Measurements from ENCODE around the gene NOL4L. TPM values are rescaled to one million over a fixed set of nuclear protein-coding genes. Genes with fewer than 3 reads are reported as not detected.

NOL4L gene
- polyA plus RNA-seq, 1 donor (not counting 4 experiments of a cell fraction or from before 2014, with no cell fraction given), result 1.0 TPM

DNA sequence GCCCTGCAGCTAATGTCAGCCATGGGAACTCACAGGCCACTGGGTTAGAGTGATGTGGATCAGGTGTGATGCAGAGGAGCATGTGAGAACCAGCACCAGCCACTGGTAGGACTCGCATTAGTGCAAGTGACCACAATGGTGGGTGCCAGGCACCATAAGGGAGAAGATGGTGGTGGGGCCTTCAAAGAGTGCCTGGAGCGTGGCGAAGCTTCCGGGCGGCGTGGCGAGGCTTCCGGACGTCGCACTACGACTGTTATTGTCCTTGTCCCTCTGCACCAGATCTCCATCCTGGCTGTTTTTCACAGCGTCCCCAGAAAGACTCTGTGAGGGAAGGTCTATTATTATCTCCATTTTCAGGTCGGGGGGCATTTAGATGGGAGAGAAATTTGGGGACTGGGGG, 44.7 kb upstream of the NOL4L start:
- no peaks in the 10 kb centered on the region for H3K9me3 ChIP-seq (ENCODE audit: control insufficient read depth, low read depth, low read length)
- H3K27me3 ChIP-seq (ENCODE audit: control insufficient read depth, extremely low read depth, insufficient read depth, low read length), result peaks cover 24% of the 10 kb centered on the region
- H2AFZ ChIP-seq (ENCODE audit: control insufficient read depth, low read length), result no peak overlapping the region
- H3K27ac ChIP-seq (ENCODE audit: control insufficient read depth, insufficient read depth, low read length), result no peak overlapping the region
- no peaks in the 10 kb centered on the region for H3K79me2 ChIP-seq (ENCODE audit: control insufficient read depth, insufficient read depth, low read length)
- DNase-seq (ENCODE audit: low read depth, low spot score) (no peak), FAIRE-seq (no peak)
- H3K4me1 ChIP-seq (ENCODE audit: control insufficient read depth, extremely low read depth, insufficient read depth, low read length), result peaks cover 14% of the 10 kb centered on the region
- dilution Hi-C loops (cut with MboI; ENCODE audit: extremely low pct_ligation_motif_present, low sequenced_read_pairs), result loop anchor here (25.0 kb wide), 1 partner anchor 118 kb away; no protein-coding TSS in a partner anchor
- TF ChIP-seq EZH2 (IDR thresholded peaks at IDR 0.05; ENCODE audit: low read length), result no peak
- H3K9ac ChIP-seq (ENCODE audit: control insufficient read depth, extremely low read depth, insufficient read depth, low read length), result no peak overlapping the region
- no peak overlapping the region for H3K4me3 ChIP-seq (ENCODE audit: control insufficient read depth in 2 of 3, extremely low read depth in 1 of 3, insufficient read depth in 2 of 3, low read depth in 1 of 3, low read length in 3 of 3)
- H4K20me1 ChIP-seq (ENCODE audit: control insufficient read depth, extremely low read depth, insufficient read depth, low read length), result no peaks in the 10 kb centered on the region
- H3K36me3 ChIP-seq (ENCODE audit: control insufficient read depth in 2 of 2, extremely low read depth in 1 of 2, insufficient read depth in 2 of 2, low read length in 2 of 2), result no peaks in the 10 kb centered on the region
- H3K9me1 ChIP-seq (ENCODE audit: control insufficient read depth, extremely low read depth, insufficient read depth, low read length), result no peaks in the 10 kb centered on the region
- no peak overlapping the region for H3K4me2 ChIP-seq (ENCODE audit: control insufficient read depth, extremely low read depth, insufficient read depth, low read depth, low read length)

DNA sequence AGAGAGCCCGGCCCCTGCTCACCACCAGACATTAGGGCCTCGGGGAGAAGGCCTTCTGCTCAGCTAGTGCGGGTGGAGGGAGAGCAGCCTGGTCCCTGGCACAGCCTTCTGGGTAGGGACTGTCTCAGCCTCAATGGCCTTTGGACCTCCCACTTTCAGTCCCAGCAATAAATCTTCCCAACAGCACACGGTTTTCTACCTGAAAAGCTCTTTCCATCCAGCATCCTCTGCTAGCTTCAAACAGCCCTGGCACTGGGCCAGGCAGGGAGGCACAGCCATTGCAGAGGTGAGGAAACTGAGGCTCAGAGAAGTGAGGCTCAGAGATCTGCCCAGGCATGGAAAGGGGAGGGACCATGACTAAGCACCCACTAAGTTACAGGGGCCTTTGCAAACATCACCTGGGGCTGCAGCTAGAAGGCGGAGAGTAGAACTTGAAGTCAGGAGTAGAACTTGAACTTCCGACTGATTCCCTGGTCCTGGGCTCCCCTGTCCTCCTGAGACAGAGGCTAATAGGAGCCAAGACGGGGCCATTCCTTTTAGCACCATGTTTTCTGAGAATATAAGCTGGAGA, 43.9 kb upstream of the NOL4L start:
- H2AFZ ChIP-seq (ENCODE audit: control insufficient read depth, low read length), result peak overlapping the region; percentile 8
- no peaks in the 10 kb centered on the region for H3K79me2 ChIP-seq (ENCODE audit: control insufficient read depth, insufficient read depth, low read length)
- H3K9me3 ChIP-seq (ENCODE audit: control insufficient read depth, low read depth, low read length), result no peaks in the 10 kb centered on the region
- H3K4me3 ChIP-seq (ENCODE audit: control insufficient read depth in 2 of 3, extremely low read depth in 1 of 3, insufficient read depth in 2 of 3, low read depth in 1 of 3, low read length in 3 of 3), result no peak overlapping the region
- no peak for TF ChIP-seq EZH2 (IDR thresholded peaks at IDR 0.05; ENCODE audit: low read length)
- TF ChIP-seq, protein P1, sequence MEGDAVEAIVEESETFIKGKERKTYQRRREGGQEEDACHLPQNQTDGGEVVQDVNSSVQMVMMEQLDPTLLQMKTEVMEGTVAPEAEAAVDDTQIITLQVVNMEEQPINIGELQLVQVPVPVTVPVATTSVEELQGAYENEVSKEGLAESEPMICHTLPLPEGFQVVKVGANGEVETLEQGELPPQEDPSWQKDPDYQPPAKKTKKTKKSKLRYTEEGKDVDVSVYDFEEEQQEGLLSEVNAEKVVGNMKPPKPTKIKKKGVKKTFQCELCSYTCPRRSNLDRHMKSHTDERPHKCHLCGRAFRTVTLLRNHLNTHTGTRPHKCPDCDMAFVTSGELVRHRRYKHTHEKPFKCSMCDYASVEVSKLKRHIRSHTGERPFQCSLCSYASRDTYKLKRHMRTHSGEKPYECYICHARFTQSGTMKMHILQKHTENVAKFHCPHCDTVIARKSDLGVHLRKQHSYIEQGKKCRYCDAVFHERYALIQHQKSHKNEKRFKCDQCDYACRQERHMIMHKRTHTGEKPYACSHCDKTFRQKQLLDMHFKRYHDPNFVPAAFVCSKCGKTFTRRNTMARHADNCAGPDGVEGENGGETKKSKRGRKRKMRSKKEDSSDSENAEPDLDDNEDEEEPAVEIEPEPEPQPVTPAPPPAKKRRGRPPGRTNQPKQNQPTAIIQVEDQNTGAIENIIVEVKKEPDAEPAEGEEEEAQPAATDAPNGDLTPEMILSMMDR (optimal IDR thresholded peaks at IDR 0.05 in 1 of 3, IDR thresholded peaks at IDR 0.05 in 1 of 3, conservative IDR thresholded peaks at IDR 0.05 in 1 of 3; ENCODE audit: extremely low read depth in 1 of 3, insufficient read depth in 2 of 3, low read length in 3 of 3), result no peak
- FAIRE-seq (peak; percentile 69), DNase-seq (ENCODE audit: low read depth, low spot score) (peak; percentile 55)
- no peaks in the 10 kb centered on the region for H3K36me3 ChIP-seq (ENCODE audit: control insufficient read depth in 2 of 2, extremely low read depth in 1 of 2, insufficient read depth in 2 of 2, low read length in 2 of 2)
- no peak overlapping the region for H3K9ac ChIP-seq (ENCODE audit: control insufficient read depth, extremely low read depth, insufficient read depth, low read length)
- H3K4me1 ChIP-seq (ENCODE audit: control insufficient read depth, extremely low read depth, insufficient read depth, low read length), result peaks cover 14% of the 10 kb centered on the region
- H3K4me2 ChIP-seq (ENCODE audit: control insufficient read depth, extremely low read depth, insufficient read depth, low read depth, low read length), result peak overlapping the region; percentile 32
- H4K20me1 ChIP-seq (ENCODE audit: control insufficient read depth, extremely low read depth, insufficient read depth, low read length), result no peaks in the 10 kb centered on the region
- dilution Hi-C loops (cut with MboI; ENCODE audit: extremely low pct_ligation_motif_present, low sequenced_read_pairs), result loop anchor here (25.0 kb wide), 1 partner anchor 117 kb away; no protein-coding TSS in a partner anchor
- no peaks in the 10 kb centered on the region for H3K9me1 ChIP-seq (ENCODE audit: control insufficient read depth, extremely low read depth, insufficient read depth, low read length)
- peaks cover 28% of the 10 kb centered on the region for H3K27me3 ChIP-seq (ENCODE audit: control insufficient read depth, extremely low read depth, insufficient read depth, low read length)
- no peak overlapping the region for H3K27ac ChIP-seq (ENCODE audit: control insufficient read depth, insufficient read depth, low read length)

All from keratinocyte (primary cell).